ENCODE results near the gene IL32. TPM values are rescaled to one million over a fixed set of nuclear protein-coding genes. Genes with fewer than 3 reads are reported as not detected.

The IL32 gene
- total and polyA plus RNA-seq, 9 donors = 3.8 to 54.9 (median 16.5) TPM

DNA sequence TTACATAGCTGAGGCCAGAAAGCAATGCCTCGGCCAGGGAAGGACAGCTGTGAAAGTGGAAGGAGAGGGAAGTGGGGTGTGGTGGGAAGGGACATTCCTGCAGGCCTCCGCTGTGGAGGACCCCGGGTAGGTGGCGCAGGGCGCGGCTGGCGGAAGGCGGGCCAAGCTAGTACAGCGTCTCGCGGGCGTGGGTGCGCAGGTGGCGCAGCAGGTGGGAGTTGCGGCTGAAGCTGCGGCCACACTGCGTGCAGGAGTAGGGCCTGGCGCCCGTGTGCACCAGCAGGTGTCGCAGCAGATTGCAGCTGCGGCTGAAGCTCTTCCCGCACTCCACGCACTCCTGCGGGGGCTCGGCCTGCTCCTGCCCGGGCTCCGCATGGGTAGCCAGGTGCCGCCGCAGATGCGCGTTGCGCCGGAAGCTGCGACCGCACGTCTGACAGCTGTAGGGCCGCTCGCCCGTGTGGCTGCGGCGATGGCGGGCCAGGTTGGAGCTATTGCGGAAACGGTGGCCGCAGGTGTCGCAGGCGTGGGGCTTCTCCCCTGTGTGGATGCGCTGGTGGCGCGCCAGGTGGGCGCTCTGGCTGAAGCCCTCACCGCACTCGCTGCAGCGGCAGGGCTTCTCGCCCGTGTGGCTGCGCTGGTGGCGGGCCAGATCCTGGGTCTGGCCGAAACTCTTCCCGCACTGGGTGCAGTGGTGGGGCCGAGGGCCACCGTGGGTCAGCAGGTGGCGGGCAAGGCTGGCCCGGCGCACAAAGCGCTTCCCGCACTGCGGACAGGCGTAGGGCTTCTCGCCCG lies 23.7 kb downstream of the IL32 start:
- TF ChIP-seq POLR2A (IDR thresholded peaks at IDR 0.05) = no peak
- TF ChIP-seq, protein P1, sequence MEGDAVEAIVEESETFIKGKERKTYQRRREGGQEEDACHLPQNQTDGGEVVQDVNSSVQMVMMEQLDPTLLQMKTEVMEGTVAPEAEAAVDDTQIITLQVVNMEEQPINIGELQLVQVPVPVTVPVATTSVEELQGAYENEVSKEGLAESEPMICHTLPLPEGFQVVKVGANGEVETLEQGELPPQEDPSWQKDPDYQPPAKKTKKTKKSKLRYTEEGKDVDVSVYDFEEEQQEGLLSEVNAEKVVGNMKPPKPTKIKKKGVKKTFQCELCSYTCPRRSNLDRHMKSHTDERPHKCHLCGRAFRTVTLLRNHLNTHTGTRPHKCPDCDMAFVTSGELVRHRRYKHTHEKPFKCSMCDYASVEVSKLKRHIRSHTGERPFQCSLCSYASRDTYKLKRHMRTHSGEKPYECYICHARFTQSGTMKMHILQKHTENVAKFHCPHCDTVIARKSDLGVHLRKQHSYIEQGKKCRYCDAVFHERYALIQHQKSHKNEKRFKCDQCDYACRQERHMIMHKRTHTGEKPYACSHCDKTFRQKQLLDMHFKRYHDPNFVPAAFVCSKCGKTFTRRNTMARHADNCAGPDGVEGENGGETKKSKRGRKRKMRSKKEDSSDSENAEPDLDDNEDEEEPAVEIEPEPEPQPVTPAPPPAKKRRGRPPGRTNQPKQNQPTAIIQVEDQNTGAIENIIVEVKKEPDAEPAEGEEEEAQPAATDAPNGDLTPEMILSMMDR (IDR thresholded peaks at IDR 0.05) = no peak
- no peak for TF ChIP-seq EP300 (IDR thresholded peaks at IDR 0.05)
- Histone ChIP-seq H3K9me3 (no peaks in the 10 kb centered on the region), H3K27ac (no peak overlapping the region), H3K27me3 (no peaks in the 10 kb centered on the region), H3K4me1 (ENCODE audit: insufficient read depth) (no peaks in the 10 kb centered on the region), H3K36me3 (no peaks in the 10 kb centered on the region), H3K4me3 (no peak overlapping the region)
- WGBS, 3 donors = 91 to 92% (median 91%) methylated on average over 70 to 71 of the region's 71 CpGs
- intact Hi-C loops (cut with DNase I) = no loop called here
- DNase-seq = no peak

DNA sequence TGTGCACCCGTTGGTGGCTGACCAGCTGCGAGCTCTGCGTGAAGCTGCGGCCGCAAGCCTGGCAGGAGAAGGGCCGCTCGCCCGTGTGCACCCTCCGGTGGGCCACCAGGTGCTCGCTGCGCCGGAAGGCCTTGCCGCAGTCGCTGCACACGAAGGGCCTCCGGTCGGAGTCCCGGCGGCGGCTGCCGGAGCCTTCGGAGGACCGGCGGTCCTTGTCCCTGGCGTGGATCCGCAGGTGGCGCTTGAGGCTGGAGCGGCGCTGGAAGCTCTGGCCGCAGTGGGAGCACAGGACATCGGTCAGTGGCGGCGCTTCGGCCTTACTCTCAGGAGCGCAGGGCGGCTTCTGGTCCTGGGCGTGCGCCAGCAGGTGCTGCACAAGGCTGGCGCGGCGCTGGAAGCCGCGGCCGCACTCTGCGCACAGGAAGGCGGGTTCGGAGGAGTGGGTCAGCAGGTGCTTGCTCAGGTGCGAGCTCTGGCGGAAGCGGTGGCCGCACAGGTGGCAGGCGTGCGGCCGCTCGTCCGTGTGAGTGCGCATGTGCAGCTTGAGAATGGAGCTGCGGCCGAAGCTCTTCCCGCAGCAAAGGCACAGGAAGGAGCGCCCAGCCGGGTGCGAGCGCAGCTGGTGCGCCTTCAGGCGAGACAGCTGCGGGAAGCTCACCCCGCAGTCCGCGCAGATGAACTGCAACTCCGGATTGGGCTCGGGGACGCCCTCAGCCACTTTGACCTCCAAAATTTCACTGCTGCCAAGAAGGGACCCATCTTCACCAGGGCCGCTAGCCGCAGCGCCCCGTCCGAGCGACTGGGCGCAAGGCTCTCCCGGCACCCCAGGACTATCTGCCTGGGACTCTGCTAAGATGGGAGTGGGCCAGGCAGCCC lies 24.5 kb downstream of the IL32 start:
- intact Hi-C loops (cut with DNase I) = no loop called here
- 96% methylated on average over 79 to 81 of the region's 81 CpGs for WGBS, 3 donors
- no peaks in the 10 kb centered on the region for H3K9me3 ChIP-seq
- DNase-seq = no peak
- H3K36me3 ChIP-seq = no peaks in the 10 kb centered on the region
- H3K27me3 ChIP-seq = no peaks in the 10 kb centered on the region
- no peak overlapping the region for H3K4me3 ChIP-seq
- no peak for TF ChIP-seq POLR2A (IDR thresholded peaks at IDR 0.05)
- no peak for TF ChIP-seq EP300 (IDR thresholded peaks at IDR 0.05)
- TF ChIP-seq, protein P1 (IDR thresholded peaks at IDR 0.05) = no peak
- H3K27ac ChIP-seq = no peak overlapping the region
- no peaks in the 10 kb centered on the region for H3K4me1 ChIP-seq (ENCODE audit: insufficient read depth)

DNA sequence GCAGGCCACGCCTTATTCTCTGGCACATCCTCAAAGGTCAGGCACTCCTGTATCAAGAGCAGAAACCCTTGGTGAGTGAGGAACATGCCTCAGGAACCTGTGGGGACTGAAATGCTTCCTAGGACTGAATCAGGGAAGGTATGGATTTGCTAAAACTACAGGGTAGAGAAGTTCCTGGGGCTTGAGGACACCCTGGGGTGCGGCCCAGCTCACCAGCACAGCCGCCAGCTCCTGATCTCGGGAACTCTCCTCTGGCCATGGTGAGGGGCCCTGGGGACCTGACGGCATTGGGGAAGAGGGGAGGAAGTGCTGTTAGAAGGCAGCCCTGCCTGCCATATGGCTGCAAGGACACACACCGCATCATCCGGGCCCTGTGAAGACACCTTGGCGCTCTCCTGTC lies 26.1 kb downstream of the IL32 start:
- Histone ChIP-seq H3K4me1 (ENCODE audit: insufficient read depth) (no peaks in the 10 kb centered on the region), H3K9me3 (no peaks in the 10 kb centered on the region), H3K4me3 (no peak overlapping the region), H3K36me3 (no peaks in the 10 kb centered on the region), H3K27me3 (no peaks in the 10 kb centered on the region), H3K27ac (no peak overlapping the region)
- intact Hi-C loops (cut with DNase I) = no loop called here
- TF ChIP-seq, protein P1 (IDR thresholded peaks at IDR 0.05) = no peak
- TF ChIP-seq EP300 (IDR thresholded peaks at IDR 0.05) = no peak
- TF ChIP-seq POLR2A (IDR thresholded peaks at IDR 0.05) = no peak
- 90 to 92% (median 90%) methylated on average over 8 of the region's 8 CpGs for WGBS, 3 donors
- DNase-seq = no peak

DNA sequence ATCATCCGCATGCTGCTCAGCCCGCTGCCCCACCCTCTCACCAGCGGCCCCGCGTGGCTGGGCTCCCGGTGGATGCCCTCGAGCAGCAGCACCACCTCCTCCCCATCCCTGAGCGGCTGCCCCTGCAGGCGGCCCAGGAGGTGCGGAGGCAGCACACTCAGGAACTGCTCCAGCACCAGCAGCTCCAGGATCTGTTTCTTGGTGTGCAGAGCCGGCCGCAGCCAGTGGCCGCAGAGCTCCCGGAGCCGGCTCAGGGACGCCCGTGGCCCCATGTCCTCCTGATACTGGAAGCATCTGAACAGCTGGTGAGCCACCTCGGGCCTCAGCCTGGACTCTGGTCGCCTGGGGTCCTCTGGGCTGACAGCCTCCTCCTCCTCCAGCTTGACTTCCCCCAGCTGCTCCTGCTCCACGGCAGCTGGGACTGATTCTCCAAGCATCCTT lies 27.1 kb downstream of the IL32 start:
- 11 to 22% (median 14%) methylated on average over 20 of the region's 20 CpGs for WGBS, 3 donors
- no peaks in the 10 kb centered on the region for H3K27me3 ChIP-seq
- H3K4me3 ChIP-seq = no peak overlapping the region
- TF ChIP-seq POLR2A (IDR thresholded peaks at IDR 0.05) = no peak
- TF ChIP-seq, protein P1 (IDR thresholded peaks at IDR 0.05) = no peak
- TF ChIP-seq EP300 (IDR thresholded peaks at IDR 0.05) = no peak
- no peaks in the 10 kb centered on the region for H3K4me1 ChIP-seq (ENCODE audit: insufficient read depth)
- no peaks in the 10 kb centered on the region for H3K36me3 ChIP-seq
- no peak for DNase-seq
- intact Hi-C loops (cut with DNase I) = no loop called here
- H3K27ac ChIP-seq = no peak overlapping the region
- no peaks in the 10 kb centered on the region for H3K9me3 ChIP-seq
